AG04450 (cell line): ENCODE measurements around the gene ARHGEF18. TPM values are rescaled to one million over a fixed set of nuclear protein-coding genes. Genes with fewer than 3 reads are reported as not detected.

Experiments
- CTCF ChIA-PET: fragments of 300-600, 350-600 bp; formaldehyde crosslinking; extraction: SDS; loops from one replicate; lab custom pipeline; 2022; ENCODE audit warnings: antibody characterized with exemption, inconsistent platforms; lab: Charles Lee
- POLR2A ChIA-PET: fragments of 350-600 bp; formaldehyde crosslinking; extraction: SDS; loops from one replicate; lab custom pipeline; 2021; ENCODE audit warnings: antibody characterized with exemption, inconsistent platforms; lab: Yijun Ruan, JAX
- DNase-seq: peaks from one replicate; pipeline ENCODE4 v3.0.0-alpha.2; 2011; ENCODE audit warnings: low read depth, low spot score
- H3K27ac ChIP-seq: one replicate; pipeline ENCODE4 v1.5.1; 2012; ENCODE audit warnings: low read depth, low read length, control low read depth
- H3K27me3 ChIP-seq: one replicate; pipeline ENCODE4 v1.6.0; 2012; ENCODE audit warnings: low read length; ENCODE audit not compliant: control insufficient read depth, insufficient read depth
- H3K4me3 ChIP-seq: 2 replicates; pipeline ENCODE4 v1.5.1; 2011; ENCODE audit warnings: mild to moderate bottlenecking, low read depth, low read length, control low read depth
- H3K9me3 ChIP-seq: 2 replicates; pipeline ENCODE4 v1.5.1; 2012; ENCODE audit warnings: low read length; ENCODE audit not compliant: control insufficient read depth, insufficient read depth
- polyA plus RNA-seq: library from polyadenylated mRNA; depleted of rRNA; stranded (reverse); fragments of >200 nt; gene quantifications from 2 replicates; pipeline ENCODE4 v1.2.3, GENCODE V29; 2011
- TF ChIP-seq, protein P1 (sequence below): IDR thresholded peaks from 2 replicates; pipeline ENCODE4 v1.5.1; 2011; ENCODE audit warnings: low read depth, low read length, control low read depth, inconsistent platforms

The ARHGEF18 gene
- polyA plus RNA-seq, 1 experiment = 4.9 TPM

DNA sequence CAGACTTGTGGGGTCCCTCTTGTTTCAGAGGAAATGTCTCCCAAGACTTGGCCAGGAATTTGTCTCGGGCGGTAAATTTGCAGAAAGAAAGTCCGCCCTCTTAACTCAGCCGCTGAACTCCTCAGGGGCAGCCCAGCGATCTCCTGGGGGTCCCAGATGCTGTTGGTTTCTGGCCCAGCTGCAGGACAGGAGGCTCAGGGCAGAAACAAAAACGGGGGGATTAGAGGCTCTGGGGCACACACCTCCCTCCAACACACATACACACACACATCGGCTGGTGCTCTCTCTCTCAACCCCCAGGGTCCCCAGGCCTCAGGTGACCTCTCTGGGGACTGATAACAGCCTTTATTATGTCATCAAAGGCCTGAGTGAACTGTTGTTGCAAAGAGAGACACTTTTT is 7.1 kb downstream of the ARHGEF18 start:
- ChIA-PET CTCF (interaction anchor here (0.7 to 3.4 kb wide), 5 partner anchors 15 to 444 kb away, joined by 3 to 43 read pairs (median 21); partner anchors contain the start of genes PCP2 and TRAPPC5), POLR2A (interaction anchor here (0.7 kb wide), 2 partner anchors 138 to 431 kb away, joined by 3 to 4 read pairs; no protein-coding TSS in a partner anchor)
- no peak overlapping the region for H3K4me3 ChIP-seq

DNA sequence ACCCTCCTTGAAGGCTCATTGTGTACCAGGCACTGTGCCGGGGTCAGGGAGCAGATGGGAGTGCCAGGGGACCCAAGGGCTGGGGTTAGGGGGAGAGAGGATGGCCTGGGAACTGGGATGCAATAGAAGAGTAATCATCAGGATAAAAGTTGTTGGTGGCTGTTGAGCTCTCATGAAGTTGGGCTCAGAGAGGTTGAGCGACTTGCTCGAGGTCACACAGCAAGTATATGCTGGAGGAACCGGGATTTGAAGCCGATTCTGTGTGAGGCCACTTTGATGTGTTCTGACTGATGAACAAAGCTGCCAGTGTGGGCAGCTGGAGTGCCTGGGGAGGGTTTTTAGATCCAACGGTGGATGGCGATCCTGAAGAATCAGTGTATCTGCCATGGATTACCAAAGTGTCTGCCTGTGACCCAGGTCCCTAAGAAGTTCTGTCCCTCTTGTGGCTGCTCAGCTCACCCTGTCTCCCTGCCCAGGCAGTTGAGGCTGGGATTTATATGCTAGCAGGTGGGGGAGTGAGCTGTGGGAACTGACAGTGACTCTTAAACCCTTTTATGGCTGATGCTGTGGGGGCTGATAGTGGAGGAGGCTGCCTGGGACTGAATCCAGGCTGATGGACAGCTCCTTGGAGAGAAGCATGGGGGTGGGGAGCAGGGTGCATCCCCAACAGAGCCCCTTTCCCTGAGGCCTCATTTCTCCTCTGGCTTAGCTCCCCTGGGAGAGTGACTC is 8.3 kb downstream of the ARHGEF18 start:
- ChIA-PET POLR2A (no interaction called here), CTCF (interaction anchor here (0.5 to 3.2 kb wide), 5 partner anchors 10 to 295 kb away, joined by 3 to 34 read pairs (median 3); no protein-coding TSS in a partner anchor)
- no peak overlapping the region for H3K4me3 ChIP-seq
- peaks cover 11% of the 10 kb centered on the region for H3K27me3 ChIP-seq
- H3K27ac ChIP-seq = no peak overlapping the region
- TF ChIP-seq, protein P1, sequence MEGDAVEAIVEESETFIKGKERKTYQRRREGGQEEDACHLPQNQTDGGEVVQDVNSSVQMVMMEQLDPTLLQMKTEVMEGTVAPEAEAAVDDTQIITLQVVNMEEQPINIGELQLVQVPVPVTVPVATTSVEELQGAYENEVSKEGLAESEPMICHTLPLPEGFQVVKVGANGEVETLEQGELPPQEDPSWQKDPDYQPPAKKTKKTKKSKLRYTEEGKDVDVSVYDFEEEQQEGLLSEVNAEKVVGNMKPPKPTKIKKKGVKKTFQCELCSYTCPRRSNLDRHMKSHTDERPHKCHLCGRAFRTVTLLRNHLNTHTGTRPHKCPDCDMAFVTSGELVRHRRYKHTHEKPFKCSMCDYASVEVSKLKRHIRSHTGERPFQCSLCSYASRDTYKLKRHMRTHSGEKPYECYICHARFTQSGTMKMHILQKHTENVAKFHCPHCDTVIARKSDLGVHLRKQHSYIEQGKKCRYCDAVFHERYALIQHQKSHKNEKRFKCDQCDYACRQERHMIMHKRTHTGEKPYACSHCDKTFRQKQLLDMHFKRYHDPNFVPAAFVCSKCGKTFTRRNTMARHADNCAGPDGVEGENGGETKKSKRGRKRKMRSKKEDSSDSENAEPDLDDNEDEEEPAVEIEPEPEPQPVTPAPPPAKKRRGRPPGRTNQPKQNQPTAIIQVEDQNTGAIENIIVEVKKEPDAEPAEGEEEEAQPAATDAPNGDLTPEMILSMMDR = no peak
- no peak for DNase-seq
- peaks cover 4% of the 10 kb centered on the region; the same call in 1 of the 2 replicates for H3K9me3 ChIP-seq

More for the DNA sequence above, 7.1 kb downstream of the ARHGEF18 start:
- Histone ChIP-seq H3K27me3 (peaks cover 11% of the 10 kb centered on the region), H3K9me3 (peaks cover 8% of the 10 kb centered on the region; the same call in 1 of the 2 replicates), H3K27ac (no peak overlapping the region)
- no peak for DNase-seq
- TF ChIP-seq, protein P1 = no peak

DNA sequence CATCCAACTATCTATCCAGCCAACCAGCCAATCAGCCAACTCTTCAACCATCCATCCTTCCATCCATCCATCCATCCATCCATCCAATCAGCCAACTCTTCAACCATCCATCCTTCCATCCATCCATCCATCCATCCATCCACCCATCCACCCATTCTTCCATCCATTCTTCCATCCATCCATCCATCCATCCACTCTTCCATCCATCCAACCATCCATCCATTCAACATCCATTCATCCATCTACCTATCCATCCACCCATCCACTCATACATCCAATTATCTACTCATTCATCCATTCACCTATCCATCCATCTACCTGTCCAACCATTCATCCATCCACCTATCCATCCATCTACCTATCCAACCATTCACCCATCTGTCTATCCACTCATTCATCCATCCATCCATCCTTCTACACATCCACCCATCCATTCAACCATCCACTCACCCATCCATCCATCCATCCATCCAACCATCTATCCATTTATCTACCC is 9.4 kb downstream of the ARHGEF18 start:
- peaks cover 11% of the 10 kb centered on the region for H3K27me3 ChIP-seq
- H3K4me3 ChIP-seq = no peak overlapping the region
- ChIA-PET CTCF (interaction anchor here (0.9 kb wide), 1 partner anchor 17 kb away, joined by 3 read pairs; no protein-coding TSS in a partner anchor), POLR2A (no interaction called here)
- DNase-seq = no peak
- TF ChIP-seq, protein P1 = no peak
- no peak overlapping the region for H3K27ac ChIP-seq
- H3K9me3 ChIP-seq = peaks cover 4% of the 10 kb centered on the region; the same call in 1 of the 2 replicates

DNA sequence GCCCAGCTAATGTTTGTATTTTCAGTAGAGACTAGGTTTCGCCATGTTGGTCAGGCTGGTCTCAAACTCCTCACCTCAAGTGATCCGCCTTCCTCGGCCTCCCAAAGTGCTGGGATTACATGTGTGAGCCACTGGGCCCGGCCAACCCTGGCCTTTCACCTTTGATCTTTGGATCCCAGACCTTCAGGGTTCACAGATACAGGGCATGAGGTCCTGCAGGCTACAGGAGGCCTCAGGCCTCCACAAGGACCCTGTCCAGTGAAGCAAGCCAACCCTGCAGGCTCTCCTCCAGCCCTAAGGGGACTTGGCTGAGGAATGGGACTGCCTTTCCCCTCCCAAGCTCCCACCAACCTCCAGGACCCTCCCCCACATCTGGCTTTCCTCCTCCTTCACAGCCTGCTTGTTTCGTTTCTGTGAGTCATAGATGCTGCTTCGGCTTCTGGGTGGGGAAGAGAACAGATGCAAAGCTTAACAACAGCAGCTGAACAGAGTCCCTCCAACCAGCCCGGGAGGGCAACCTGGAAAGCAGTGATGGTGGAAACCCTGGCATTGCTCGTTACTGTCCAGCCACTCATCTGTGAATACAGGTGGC is 11.8 kb downstream of the ARHGEF18 start:
- peaks cover 6% of the 10 kb centered on the region for H3K27me3 ChIP-seq
- CTCF ChIA-PET = interaction anchor here (1.6 kb wide), 1 partner anchor 19 kb away, joined by 3 read pairs; no protein-coding TSS in a partner anchor
- POLR2A ChIA-PET = no interaction called here
- H3K4me3 ChIP-seq = no peak overlapping the region
- TF ChIP-seq, protein P1 = no peak
- peaks cover under 1% of the 10 kb centered on the region; the same call in 1 of the 2 replicates for H3K9me3 ChIP-seq
- DNase-seq = no peak
- no peak overlapping the region for H3K27ac ChIP-seq
